HepG2 (cell line): Measurements from ENCODE around the gene PKN2. TPM values are rescaled to one million over a fixed set of nuclear protein-coding genes. Genes with fewer than 3 reads are reported as not detected.

Source experiments
- ATAC-seq: fragments of 200-7000 bp; cut with Tn5 transposase; 3 replicates; pipeline ENCODE4 v1.9.1; 2020; ENCODE audit warnings: mild to moderate bottlenecking, moderate library complexity
- BruUV-seq: library from RNA; stranded (reverse); fragments of 400-500 nt; replicated peaks from 2 replicates; lab custom pipeline; 2021; lab: Mats Ljungman, UMichigan
- CTCF ChIA-PET: fragments of 300-600 bp; formaldehyde crosslinking; extraction: SDS; loops from one replicate; lab custom pipeline; 2021; ENCODE audit warnings: low total read pairs, inconsistent platforms, low intra/inter-chr PET ratio; lab: Yijun Ruan, JAX
- POLR2A ChIA-PET: fragments of 350-600 bp; sonication (Branson Sonifier 250); formaldehyde crosslinking; loops from one replicate; lab custom pipeline; 2020; ENCODE audit warnings: antibody characterized with exemption, inconsistent platforms; lab: Yijun Ruan, JAX
- DNase-seq: peaks from one replicate; pipeline ENCODE4 v3.0.0-alpha.2; 2015; ENCODE audit warnings: low spot score
- FAIRE-seq: peaks from 3 replicates; lab custom pipeline; 2011; peaks lifted over from hg19 to GRCh38; lab: Jason Lieb, UNC
- H2AFZ ChIP-seq: one replicate; pipeline ENCODE4 v1.6.1; 2011; ENCODE audit warnings: low read length, inconsistent platforms
- H3K27ac ChIP-seq: fragments of 300-600 bp; 3 replicates; pipeline ENCODE4 v1.8.0; 2011; ENCODE audit warnings: mixed run types, mild to moderate bottlenecking, mixed read lengths, low read length, inconsistent platforms; ENCODE audit not compliant: insufficient read depth; ENCODE audit errors: extremely low read length
- H3K27me3 ChIP-seq, 2 experiments: fragments of 200-600 bp in 1 of 2; 2 replicates in 1 of 2; 3 replicates in 1 of 2; pipeline versions ENCODE4 v1.6.0 to v1.8.0; 2011; ENCODE audit warnings: low read length in 2 of 2, mild to moderate bottlenecking in 2 of 2, moderate library complexity in 2 of 2, inconsistent platforms in 1 of 2; ENCODE audit not compliant: insufficient read depth in 2 of 2, control insufficient read depth in 1 of 2
- H3K36me3 ChIP-seq, 2 experiments: fragments of 200-600 bp in 1 of 2; replicated peaks in 1 of 2; 2 replicates in 1 of 2; 3 replicates in 1 of 2; pipeline versions ENCODE4 v1.5.1 to v1.8.0; 2011; ENCODE audit warnings: low read length in 2 of 2, inconsistent platforms in 1 of 2; ENCODE audit not compliant: insufficient read depth in 2 of 2, control insufficient read depth in 1 of 2
- H3K4me1 ChIP-seq: 2 replicates; pipeline ENCODE4 v1.5.1; 2012; ENCODE audit warnings: low read length, inconsistent platforms; ENCODE audit not compliant: insufficient read depth
- H3K4me2 ChIP-seq: 2 replicates; pipeline ENCODE4 v1.6.0; 2011; ENCODE audit warnings: low read depth, low read length, inconsistent platforms
- H3K4me3 ChIP-seq, 3 experiments: fragments of 200-600 bp in 1 of 3; sonication (generic), shearing (Covaris generic) in 1 of 3; replicated peaks in 1 of 3; 2 replicates each; pipeline ENCODE4 v1.5.1; 2011 to 2016; ENCODE audit warnings: low read length in 3 of 3, inconsistent platforms in 2 of 3, low read depth in 2 of 3, mild to moderate bottlenecking in 2 of 3, control low read depth in 1 of 3, mixed read lengths in 1 of 3; ENCODE audit not compliant: insufficient read depth in 1 of 3
- H3K79me2 ChIP-seq: one replicate; pipeline ENCODE4 v1.6.1; 2011; ENCODE audit warnings: low read length, inconsistent platforms; ENCODE audit not compliant: insufficient read depth
- H3K9ac ChIP-seq: 2 replicates; pipeline ENCODE4 v1.6.0; 2011; ENCODE audit warnings: mild to moderate bottlenecking, low read depth, low read length, inconsistent platforms; ENCODE audit not compliant: insufficient read depth
- H3K9me3 ChIP-seq: 2 replicates; pipeline ENCODE4 v1.5.1; 2012; ENCODE audit warnings: mild to moderate bottlenecking, low read length
- H4K20me1 ChIP-seq: 2 replicates; pipeline ENCODE4 v1.6.0; 2011; ENCODE audit warnings: inconsistent platforms, mild to moderate bottlenecking, low read length, moderate library complexity; ENCODE audit not compliant: insufficient read depth
- CREB1 ChIP-seq, 2 experiments: fragments of 450-650 bp in 1 of 2; IDR thresholded peaks; 2 replicates each; pipeline ENCODE4 v1.6.1; 2016 to 2017; ENCODE audit warnings: control low read depth in 1 of 2, mild to moderate bottlenecking in 1 of 2, missing compliant biosample characterization in 1 of 2, missing genetic modification characterization in 1 of 2
- MAFF ChIP-seq: IDR thresholded peaks from 2 replicates; pipeline ENCODE4 v1.6.1; 2011; ENCODE audit warnings: low read depth, low read length, improper control_type of control experiment
- MAFK ChIP-seq, 2 experiments: IDR thresholded peaks in 1 of 2; conservative IDR thresholded peaks in 1 of 2; 2 replicates each; pipeline ENCODE4 v1.6.1; 2011; ENCODE audit warnings: improper control_type of control experiment in 2 of 2, low read length in 2 of 2
- ZNF629 ChIP-seq: sonication (generic); formaldehyde crosslinking; conservative IDR thresholded peaks from 2 replicates; pipeline ENCODE4 v1.5.0; 2020; ENCODE audit warnings: missing genetic modification reagents
- ZNF746 ChIP-seq: sonication (generic); formaldehyde crosslinking; IDR thresholded peaks from 2 replicates; pipeline ENCODE4 v1.8.0; 2022; ENCODE audit warnings: mild to moderate bottlenecking, missing genetic modification reagents
- WGBS: methylation state at CpG from one replicate; pipeline ENCODE4 v1.1.6; 2017; ENCODE audit warnings: low lambda C conversion rate; 5-methylcytosine and 5-hydroxymethylcytosine counted together
- in situ Hi-C: cut with HindIII; loops from 2 replicates; pipeline ENCODE4 v1.10.0; 2017; ENCODE audit warnings: low pct_unique_long_range_greater_than_20kb; ENCODE audit not compliant: extremely low pct_ligation_motif_present
- intact Hi-C: fragments of 100-400 bp; cut with micrococcal nuclease; formaldehyde crosslinking; loops from one replicate; pipeline ENCODE4 v1.10.0; 2022; ENCODE audit not compliant: unreplicated experiment
- polyA plus RNA-seq, 8 experiments: library from polyadenylated mRNA; depleted of rRNA in 3 of 8; stranded (reverse) in 7 of 8; unstranded in 1 of 8; fragments of >200 nt; fragmentation: Illumina TruSeq in 4 of 8; extraction: Trizol in 4 of 8; gene quantifications; 2 replicates each; pipeline versions ENCODE4 v1.2.1 to v1.2.3, GENCODE V29; 2011 to 2016; ENCODE audit warnings: low read depth in 4 of 8, missing spikeins in 1 of 8, mixed read lengths in 1 of 8; ENCODE audit not compliant: insufficient read depth in 1 of 8
- total RNA-seq, 5 experiments: library from RNA; depleted of rRNA; stranded (reverse); fragments of >200 nt; fragmentation: Illumina TruSeq; extraction: Trizol; gene quantifications; 2 replicates each; pipeline ENCODE4 v1.2.3, GENCODE V29; 2016; ENCODE audit warnings: low read depth in 1 of 5
- TF ChIP-seq, protein P1 (sequence below): sonication (generic); formaldehyde crosslinking; IDR thresholded peaks from 2 replicates; pipeline ENCODE4 v1.8.0; 2022; ENCODE audit warnings: mild to moderate bottlenecking, missing genetic modification reagents; ENCODE audit not compliant: insufficient replicate concordance

The PKN2 gene
- total and polyA plus RNA-seq, 2 of the 13 experiments (the other 11 are each of a cell fraction or from before 2014, with no cell fraction given) = 17.0 to 29.4 TPM

DNA sequence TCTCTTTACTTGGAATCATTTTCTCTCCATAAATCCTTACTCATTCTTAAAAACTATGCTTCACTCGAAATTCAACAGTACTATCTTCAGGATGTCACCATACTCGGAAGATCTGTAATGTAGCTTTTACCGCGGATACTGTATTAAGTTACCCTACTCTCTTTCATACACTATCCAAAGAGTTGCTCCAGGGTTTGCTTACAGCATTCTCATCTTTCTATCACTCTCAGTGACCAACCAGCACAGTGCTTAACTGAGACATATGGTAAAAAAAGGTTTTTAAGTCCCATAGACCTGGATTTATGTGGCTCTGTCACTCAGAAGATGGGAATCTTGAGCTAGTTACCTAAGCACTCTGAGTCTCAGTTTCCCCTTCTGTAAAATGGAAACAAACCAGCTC lies 191.5 kb downstream of the PKN2 start:
- 95% methylated on average over 4 of the region's 4 CpGs for WGBS

DNA sequence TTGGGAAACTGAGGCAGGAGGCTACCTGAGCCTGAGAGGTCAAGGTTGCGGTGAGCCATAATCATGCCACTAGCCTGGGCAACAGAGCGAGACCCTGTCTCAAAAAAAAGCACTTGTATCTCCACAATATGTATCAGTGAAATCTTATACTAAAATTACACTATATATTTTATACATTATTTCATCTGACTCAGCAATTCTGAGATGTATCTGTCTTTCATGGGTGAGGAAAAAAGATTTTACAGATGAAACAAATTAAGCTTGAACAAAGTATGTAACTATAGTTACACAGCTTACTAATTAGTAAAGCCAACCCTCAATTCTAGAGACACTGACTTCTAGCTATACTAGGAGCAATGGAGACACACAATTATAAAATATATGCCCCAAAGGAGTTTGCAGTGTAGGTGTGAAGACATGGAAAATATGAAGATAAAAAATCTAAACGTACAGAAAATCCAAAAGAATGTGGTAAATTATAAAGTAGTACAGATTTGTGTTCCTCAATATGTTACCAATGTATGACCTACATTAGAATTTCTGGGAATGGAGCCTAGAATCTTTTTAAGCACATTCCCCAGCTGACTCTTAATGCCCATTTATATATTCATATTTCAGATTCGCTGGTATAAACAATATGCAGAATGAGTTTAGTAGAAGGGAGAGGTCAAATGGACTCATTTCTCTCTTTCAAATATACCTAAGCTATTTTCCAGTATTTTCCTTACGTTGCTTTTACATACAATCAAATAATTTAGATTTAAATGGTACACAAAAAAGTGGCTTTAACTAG lies 192.7 kb downstream of the PKN2 start:
- no peaks in the 10 kb centered on the region; the same call in 1 of the 2 replicates for H4K20me1 ChIP-seq
- H3K79me2 ChIP-seq = peaks cover 27% of the 10 kb centered on the region
- ChIA-PET POLR2A (no interaction called here), CTCF (interaction anchor here (1.2 kb wide), 1 partner anchor 269 kb away, joined by 3 read pairs; no protein-coding TSS in a partner anchor)
- H3K4me3 ChIP-seq = no peak overlapping the region
- H3K36me3 ChIP-seq = peaks cover 3 to 20% of the 10 kb centered on the region in 2 experiments
- FAIRE-seq (no peak), ATAC-seq (no peak), DNase-seq (no peak)
- intact Hi-C loops (loop anchor here (1.0 to 5.0 kb wide), 3 partner anchors 76 to 219 kb away; no protein-coding TSS in a partner anchor), in situ Hi-C loops (loop anchor here (10.0 kb wide), 1 partner anchor 222 kb away; no protein-coding TSS in a partner anchor)
- H3K4me1 ChIP-seq = peaks cover 4% of the 10 kb centered on the region; the same call in 1 of the 2 replicates
- H3K27me3 ChIP-seq = no peaks in the 10 kb centered on the region
- H3K9ac ChIP-seq = no peak overlapping the region
- H3K27ac ChIP-seq = no peak overlapping the region
- no peak overlapping the region for H3K4me2 ChIP-seq
- peak; percentile 1 to 57; a peak in 2 of 4 replicates for TF ChIP-seq MAFK (conservative IDR thresholded peaks at IDR 0.05 in 1 of 2, IDR thresholded peaks at IDR 0.05 in 1 of 2; ENCODE audit: low read length in 2 of 2)
- TF ChIP-seq MAFF = peak; percentile 26; the same call in 1 of the 2 replicates
- TF ChIP-seq ZNF746 (CRISPR knock-in tag) = no peak
- TF ChIP-seq CREB1 (IDR thresholded peaks at IDR 0.05) = no peak
- 0 out of 2 replicates have a peak, but pooled peaks have one; percentile 23 for TF ChIP-seq CREB1 (CRISPR knock-in tag; IDR thresholded peaks at IDR 0.05)
- WGBS = 88% methylated on average over 5 of the region's 5 CpGs
- no peak overlapping the region for H2AFZ ChIP-seq
- no peaks in the 10 kb centered on the region for H3K9me3 ChIP-seq
- no TSS peak for BruUV-seq

More for the DNA sequence above, 191.5 kb downstream of the PKN2 start:
- no peak overlapping the region for H3K9ac ChIP-seq
- in situ Hi-C loops = loop anchor here (10.0 kb wide), 1 partner anchor 221 kb away; no protein-coding TSS in a partner anchor
- no peak overlapping the region for H3K4me3 ChIP-seq
- FAIRE-seq (no peak), DNase-seq (no peak), ATAC-seq (no peak)
- H4K20me1 ChIP-seq = no peaks in the 10 kb centered on the region; the same call in 1 of the 2 replicates
- no peaks in the 10 kb centered on the region for H3K9me3 ChIP-seq
- H3K36me3 ChIP-seq = peaks cover 1 to 11% of the 10 kb centered on the region in 2 experiments; a peak in 4 of 5 replicates
- intact Hi-C loops = loop anchor here (5.0 kb wide), 1 partner anchor 218 kb away; no protein-coding TSS in a partner anchor
- ChIA-PET CTCF (no interaction called here), POLR2A (no interaction called here)
- peaks cover 4% of the 10 kb centered on the region; the same call in 1 of the 2 replicates for H3K4me1 ChIP-seq
- H3K27me3 ChIP-seq = no peaks in the 10 kb centered on the region
- H3K4me2 ChIP-seq = no peak overlapping the region
- no peak overlapping the region for H3K27ac ChIP-seq
- H3K79me2 ChIP-seq = peaks cover 27% of the 10 kb centered on the region
- TF ChIP-seq, protein P1, sequence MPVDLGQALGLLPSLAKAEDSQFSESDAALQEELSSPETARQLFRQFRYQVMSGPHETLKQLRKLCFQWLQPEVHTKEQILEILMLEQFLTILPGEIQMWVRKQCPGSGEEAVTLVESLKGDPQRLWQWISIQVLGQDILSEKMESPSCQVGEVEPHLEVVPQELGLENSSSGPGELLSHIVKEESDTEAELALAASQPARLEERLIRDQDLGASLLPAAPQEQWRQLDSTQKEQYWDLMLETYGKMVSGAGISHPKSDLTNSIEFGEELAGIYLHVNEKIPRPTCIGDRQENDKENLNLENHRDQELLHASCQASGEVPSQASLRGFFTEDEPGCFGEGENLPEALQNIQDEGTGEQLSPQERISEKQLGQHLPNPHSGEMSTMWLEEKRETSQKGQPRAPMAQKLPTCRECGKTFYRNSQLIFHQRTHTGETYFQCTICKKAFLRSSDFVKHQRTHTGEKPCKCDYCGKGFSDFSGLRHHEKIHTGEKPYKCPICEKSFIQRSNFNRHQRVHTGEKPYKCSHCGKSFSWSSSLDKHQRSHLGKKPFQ = no peak
- peak; percentile 54; the same call in 1 of the 2 replicates for TF ChIP-seq ZNF629
- TF ChIP-seq, all 625 proteins: peak for 1
- TSS peak; percentile 4 for BruUV-seq
- no peak overlapping the region for H2AFZ ChIP-seq
